SK-MEL-5 (cell line): ENCODE results near the gene RAB7A. TPM values are rescaled to one million over a fixed set of nuclear protein-coding genes. Genes with fewer than 3 reads are reported as not detected.
"Not testable (repeated sequence)": the region's sequence is repeated elsewhere in the genome, so short reads cannot be mapped to it uniquely, and the experiment has no call there.

Source experiments
- DNase-seq: peaks from one replicate; pipeline ENCODE4 v3.0.0-alpha.2; 2016; ENCODE audit warnings: low read depth, low spot score
- in situ Hi-C: cut with HindIII; loops from 2 replicates; pipeline ENCODE4 v1.10.0; 2016; ENCODE audit warnings: low sequenced_read_pairs, high pct_unique_total_duplicates, low pct_unique_long_range_greater_than_20kb
- total RNA-seq: library from RNA; depleted of rRNA; stranded (reverse); fragments of >200 nt; shearing (Covaris generic); gene quantifications from 2 replicates; pipeline ENCODE4 v1.2.3, GENCODE V29; 2014

Gene RAB7A
- total RNA-seq, 1 experiment from 2014 or later, result 142 TPM

GRCh38 chr3:128707928-128708494 is 18.0 kb upstream of the RAB7A start:
- in situ Hi-C loops, result no loop called here
- no peak for DNase-seq

DNA sequence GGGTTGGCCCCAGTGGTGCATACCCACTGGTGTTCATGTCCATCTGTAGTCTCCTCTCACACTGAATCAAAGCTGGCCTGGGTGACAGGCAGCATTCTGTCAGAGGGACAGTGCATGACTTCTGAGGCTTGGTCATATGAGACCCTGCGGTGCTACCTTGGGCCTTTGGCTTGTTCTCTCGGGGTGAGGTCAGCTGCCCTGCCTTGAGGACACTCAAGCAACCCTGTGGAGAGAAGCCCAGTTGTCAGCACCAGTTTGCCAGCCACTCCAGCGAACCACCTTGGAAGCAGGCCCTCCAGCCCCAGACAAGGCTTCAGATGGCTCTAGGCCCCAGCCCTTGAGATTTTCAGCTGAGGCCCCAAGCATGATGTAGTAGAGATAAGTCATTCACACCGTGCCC is 16.9 kb upstream of the RAB7A start:
- in situ Hi-C loops, result no loop called here
- no peak for DNase-seq

- no peak for DNase-seq
- in situ Hi-C loops, result no loop called here
These were observed 16.3 kb upstream of the RAB7A start for GRCh38 chr3:128709506-128710210.

DNA sequence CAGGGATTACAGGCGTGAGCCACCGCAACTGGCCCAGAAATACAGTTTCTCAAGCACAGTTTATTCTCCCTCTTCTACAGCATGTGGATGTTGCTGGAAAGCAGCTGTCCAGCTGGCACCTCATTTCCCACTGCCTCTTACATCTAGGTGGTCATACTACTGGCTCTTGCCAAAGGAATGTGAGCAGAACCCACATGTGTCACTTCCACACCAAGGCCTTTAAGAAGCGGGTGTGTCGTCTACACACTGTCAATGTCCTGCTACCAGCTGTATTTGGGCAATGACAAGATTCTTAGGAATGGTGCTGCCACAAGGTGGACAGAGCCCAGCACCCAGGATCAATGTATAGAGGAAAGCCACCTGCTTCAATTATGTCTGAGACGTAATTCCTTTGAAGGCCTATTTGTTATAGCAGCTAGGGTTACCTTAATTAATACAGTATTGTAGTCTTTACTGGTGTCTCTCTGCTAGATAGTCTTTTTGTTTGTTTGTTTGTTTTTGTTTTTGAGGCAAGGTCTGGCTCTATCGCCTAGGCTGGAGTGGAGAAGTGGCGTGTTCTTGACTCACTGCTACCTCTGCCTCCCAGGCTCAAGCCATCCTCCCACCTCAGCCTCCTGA is 15.1 kb upstream of the RAB7A start:
- in situ Hi-C loops, result no loop called here
- no peak for DNase-seq

DNA sequence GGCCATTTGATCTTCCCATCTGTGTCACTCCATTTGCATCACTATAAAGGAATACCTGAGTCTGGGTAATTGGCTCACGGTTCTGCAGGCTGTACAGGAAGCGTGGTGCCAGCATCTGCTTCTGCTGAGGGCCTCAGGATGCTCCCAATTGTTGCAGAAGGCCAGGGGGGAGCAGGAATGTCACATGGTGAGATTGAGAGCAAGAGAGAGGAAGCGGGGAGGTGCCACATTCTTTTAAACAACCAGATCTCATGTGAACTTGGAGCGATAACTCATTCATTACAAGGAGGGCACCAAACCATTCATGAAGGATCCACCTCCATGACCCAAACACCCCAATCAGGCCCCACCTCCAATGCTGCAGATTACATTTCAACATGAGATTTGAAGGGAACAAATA is 13.1 kb upstream of the RAB7A start:
- in situ Hi-C loops, result no loop called here
- DNase-seq, result no peak

- DNase-seq, result no peak
- in situ Hi-C loops, result no loop called here
These were observed 11.0 kb upstream of the RAB7A start for GRCh38 chr3:128714887-128715491.

GRCh38 chr3:128718892-128719291 is 7.1 kb upstream of the RAB7A start:
- in situ Hi-C loops, DNase-seq: not testable (repeated sequence)

DNA sequence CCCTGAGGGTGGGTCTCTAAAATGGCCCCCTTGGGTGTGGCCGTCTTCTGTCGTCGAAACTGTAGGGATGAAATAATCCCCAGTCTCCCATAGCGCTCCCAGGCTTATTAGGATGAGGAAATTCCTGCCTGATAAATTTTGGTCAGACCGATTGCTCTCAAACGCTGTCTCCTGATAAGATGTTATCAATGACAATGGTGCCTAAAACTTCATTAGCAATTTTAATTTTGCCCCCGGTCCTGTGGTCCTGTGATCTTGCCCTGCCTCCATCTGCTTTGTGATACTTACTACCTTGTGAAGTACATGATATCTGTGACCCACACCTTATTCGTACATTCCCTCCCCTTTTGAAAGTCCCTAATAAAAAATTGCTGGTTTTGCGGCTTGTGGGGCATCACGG is 5.1 kb upstream of the RAB7A start:
- DNase-seq, result no peak
- in situ Hi-C loops, result no loop called here

DNA sequence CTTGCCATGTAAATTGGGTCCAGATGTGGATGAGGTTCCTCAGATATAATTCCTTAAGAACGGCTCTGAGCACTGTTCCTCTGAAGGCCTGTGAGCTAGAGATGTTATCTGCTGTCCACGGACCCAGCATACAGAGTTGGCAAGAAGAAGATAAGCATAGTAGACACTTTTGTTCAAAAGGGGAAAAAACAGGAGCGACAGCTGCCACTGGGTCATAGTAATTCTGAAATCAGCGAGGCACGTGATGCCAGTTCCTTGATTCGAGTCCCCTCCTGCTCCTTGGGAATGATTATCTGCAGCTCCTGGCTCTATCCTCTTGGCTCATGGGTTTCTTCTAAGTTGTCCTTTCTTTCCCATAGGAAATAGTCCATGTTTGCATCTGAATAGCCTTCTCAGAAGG is 2.5 kb upstream of the RAB7A start:
- in situ Hi-C loops, result no loop called here
- no peak for DNase-seq

DNA sequence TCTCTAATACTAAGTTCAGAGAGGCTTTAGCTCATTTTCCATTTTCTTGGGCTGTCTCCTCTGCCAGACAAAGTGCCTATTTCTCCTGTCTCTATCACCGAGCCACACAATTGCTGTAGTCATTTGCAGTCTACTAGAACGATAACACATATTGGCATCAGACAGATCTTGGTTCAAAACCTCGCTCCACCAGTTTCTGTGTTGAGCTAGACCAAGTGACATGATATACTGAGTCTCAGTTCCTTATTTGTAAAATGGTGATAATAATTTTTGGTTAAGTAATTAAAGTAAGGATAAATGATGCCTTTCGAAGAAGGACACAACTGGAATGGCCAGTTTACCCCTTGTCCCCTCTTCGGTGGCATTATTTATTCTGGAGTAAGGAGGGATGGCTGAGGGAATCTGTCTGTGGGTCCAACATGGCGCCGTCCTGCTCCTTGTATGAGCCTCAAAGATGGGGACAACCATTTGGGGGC is 398 bp upstream of the RAB7A start:
- DNase-seq, result peak; percentile 9
- in situ Hi-C loops, result no loop called here

DNA sequence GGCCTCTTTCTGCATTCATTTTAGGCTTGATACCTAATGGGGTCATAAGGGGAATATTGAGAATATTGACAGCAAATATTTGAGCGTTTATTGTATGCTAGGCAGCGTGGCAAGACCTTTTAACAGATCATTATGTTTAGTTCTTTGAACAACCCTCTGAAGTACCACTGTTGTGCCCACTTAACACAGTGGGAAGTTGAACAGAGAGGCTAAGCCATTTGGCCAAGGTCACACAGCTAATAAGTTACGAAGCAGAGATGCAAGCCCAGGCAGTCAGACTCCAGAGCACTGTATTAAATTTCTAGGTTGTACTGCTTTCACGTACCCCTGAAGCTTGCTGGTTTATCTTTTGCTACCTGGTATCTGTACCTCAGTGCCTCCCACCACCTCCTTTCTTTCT is 1.1 kb downstream of the RAB7A start:
- DNase-seq, result no peak
- in situ Hi-C loops, result no loop called here

- in situ Hi-C loops, result no loop called here
- DNase-seq, result peak; percentile 61
These were observed 1.5 kb downstream of the RAB7A start for GRCh38 chr3:128727485-128727884.

GRCh38 chr3:128727996-128728395 is 2.0 kb downstream of the RAB7A start:
- DNase-seq, result peak; percentile 32
- in situ Hi-C loops, result no loop called here

DNA sequence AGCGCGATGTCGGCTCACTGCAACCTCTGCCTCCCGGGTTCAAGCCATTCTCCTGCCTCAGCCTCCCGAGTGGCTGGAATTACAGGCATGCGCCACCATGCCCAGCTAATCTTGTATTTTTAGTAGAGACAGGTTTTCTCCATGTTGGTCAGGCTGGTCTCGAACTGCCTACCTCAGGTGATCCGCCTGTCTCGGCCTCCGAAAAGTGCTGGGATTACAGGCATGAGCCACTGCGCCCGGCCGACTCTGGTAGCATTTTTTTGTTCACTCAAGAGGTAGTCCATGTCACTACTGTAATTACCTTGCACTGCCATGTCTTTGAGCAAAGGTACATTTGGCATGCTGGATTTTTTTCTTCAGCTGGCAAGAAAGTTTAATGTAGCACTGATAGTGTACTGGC is 2.5 kb downstream of the RAB7A start:
- in situ Hi-C loops, DNase-seq: not testable (repeated sequence)

- in situ Hi-C loops, result no loop called here
- DNase-seq, result no peak
These were observed 4.5 kb downstream of the RAB7A start for GRCh38 chr3:128730471-128730870.

DNA sequence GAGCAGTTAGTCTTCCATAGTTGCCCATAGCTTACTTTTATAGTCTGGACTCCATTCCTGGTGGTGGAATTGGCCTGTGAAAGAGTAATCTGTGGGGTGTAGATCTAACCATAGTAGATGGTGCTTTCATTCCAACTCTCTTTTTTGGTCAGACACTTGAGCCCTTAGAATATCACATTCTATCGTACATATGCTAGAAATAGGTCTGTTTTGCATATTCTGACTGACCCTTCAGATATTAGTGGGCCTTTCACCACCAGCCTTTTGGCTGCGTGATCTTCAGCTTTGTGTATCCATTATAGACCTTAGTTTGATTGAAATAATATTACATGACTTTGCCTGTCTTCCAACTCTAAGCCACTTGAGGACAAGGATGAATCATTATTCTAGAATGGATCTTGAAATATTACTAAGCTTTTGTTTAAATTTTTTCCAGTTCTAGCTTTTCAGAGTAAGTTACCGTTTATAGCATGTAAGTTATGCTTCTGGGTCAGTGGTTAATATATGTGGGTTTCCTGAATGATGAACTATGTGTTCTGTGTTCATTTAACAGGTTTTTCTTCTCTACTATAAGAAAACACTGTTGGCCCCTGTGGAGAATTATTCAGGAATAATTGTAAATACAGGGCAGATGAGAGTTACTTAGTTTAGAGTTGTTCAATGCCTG is 8.7 kb downstream of the RAB7A start:
- DNase-seq, result no peak
- in situ Hi-C loops, result no loop called here

DNA sequence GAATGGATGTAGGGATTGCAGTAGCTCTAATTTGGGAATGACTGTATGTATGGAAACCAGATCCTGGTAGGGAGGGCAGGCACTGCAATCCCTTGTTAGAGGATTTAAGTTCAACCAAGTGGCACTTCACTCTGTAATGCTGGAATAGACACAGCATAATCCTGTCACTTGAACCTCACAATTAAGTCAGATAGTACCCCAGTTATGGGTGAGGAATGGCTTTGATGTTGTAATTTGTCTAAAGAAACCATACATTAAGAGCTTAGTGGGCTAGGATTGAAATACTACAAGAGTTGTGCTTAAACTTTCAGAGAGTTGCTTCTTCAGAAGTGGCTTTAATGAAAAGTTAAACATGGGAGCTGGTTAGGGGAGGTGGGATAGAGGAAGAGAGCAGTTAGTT is 9.3 kb downstream of the RAB7A start:
- in situ Hi-C loops, result no loop called here
- DNase-seq, result no peak

DNA sequence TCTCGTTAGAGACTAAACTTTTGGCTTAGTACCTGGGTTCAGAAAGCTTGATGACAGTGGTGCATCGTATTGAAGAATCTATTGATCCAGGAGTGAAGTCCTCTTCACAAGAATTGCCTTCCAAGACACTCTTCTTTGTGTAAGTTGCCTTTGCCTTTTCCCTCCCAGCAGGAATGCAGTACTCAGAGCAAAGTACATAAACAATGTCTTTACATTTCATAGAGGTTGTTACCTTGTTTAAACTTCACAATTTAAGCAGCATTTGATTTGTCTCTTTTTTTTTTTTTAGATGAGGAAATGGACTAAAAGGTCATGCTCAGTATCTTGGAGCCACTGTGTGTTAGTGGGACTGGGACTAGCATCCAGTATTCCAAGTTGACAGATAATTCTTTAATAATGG is 9.9 kb downstream of the RAB7A start:
- in situ Hi-C loops, result no loop called here
- no peak for DNase-seq
